Endothelial cell of umbilical vein (primary cell): Measurements from ENCODE around the gene CASKIN2. TPM values are rescaled to one million over a fixed set of nuclear protein-coding genes. Genes with fewer than 3 reads are reported as not detected.

ENCODE experiments used
- BruUV-seq: library from RNA; stranded (reverse); fragments of 400-500 nt; replicated peaks from 2 replicates; lab custom pipeline; 2021; lab: Mats Ljungman, UMichigan
- CTCF ChIA-PET: fragments of 300-600, 350-600 bp; sonication (Branson Sonifier 250); formaldehyde crosslinking; loops from one replicate; lab custom pipeline; 2021; ENCODE audit warnings: antibody characterized with exemption, inconsistent platforms; lab: Charles Lee
- POLR2A ChIA-PET: fragments of 300-600, 350-600 bp; sonication (Branson Sonifier 250); formaldehyde crosslinking; loops from one replicate; lab custom pipeline; 2021; ENCODE audit warnings: antibody characterized with exemption, inconsistent platforms; lab: Charles Lee
- DNase-seq: peaks from one replicate; pipeline ENCODE4 v3.0.0-alpha.2; 2011; ENCODE audit warnings: low read depth, low spot score
- FAIRE-seq: peaks from 2 replicates; lab custom pipeline; 2011; peaks lifted over from hg19 to GRCh38; lab: Jason Lieb, UNC
- H2AFZ ChIP-seq: 2 replicates; pipeline ENCODE4 v1.6.0; 2012; ENCODE audit warnings: low read depth, low read length, control low read depth, inconsistent platforms
- H3K27ac ChIP-seq: 2 replicates; pipeline ENCODE4 v1.5.1; 2011; ENCODE audit warnings: low read depth, mild to moderate bottlenecking, control low read depth, low read length, moderate library complexity; ENCODE audit not compliant: insufficient read depth
- H3K27me3 ChIP-seq, 2 experiments: 2 replicates each; pipeline versions ENCODE4 v1.6.0 to v1.6.1; 2011; ENCODE audit warnings: low read length in 2 of 2, mixed read lengths in 1 of 2; ENCODE audit not compliant: control insufficient read depth in 2 of 2, insufficient read depth in 2 of 2
- H3K36me3 ChIP-seq, 2 experiments: 2 replicates in 1 of 2; 3 replicates in 1 of 2; pipeline ENCODE4 v1.5.1; 2011; ENCODE audit warnings: low read length in 2 of 2, mild to moderate bottlenecking in 1 of 2, moderate library complexity in 1 of 2; ENCODE audit not compliant: control insufficient read depth in 2 of 2, insufficient read depth in 2 of 2; ENCODE audit errors: extremely low read depth in 1 of 2
- H3K4me1 ChIP-seq: 3 replicates; pipeline ENCODE4 v1.5.1; 2011; ENCODE audit warnings: mild to moderate bottlenecking, low read length; ENCODE audit not compliant: control insufficient read depth, insufficient read depth; ENCODE audit errors: extremely low read depth
- H3K4me2 ChIP-seq: 2 replicates; pipeline ENCODE4 v1.6.1; 2011; ENCODE audit warnings: low read length, control low read depth, mixed read lengths; ENCODE audit not compliant: insufficient read depth
- H3K4me3 ChIP-seq, 3 experiments: fragments of 200-600 bp in 1 of 3; sonication (generic), shearing (Covaris generic) in 1 of 3; replicated peaks in 1 of 3; 2 replicates each; pipeline ENCODE4 v1.5.1; 2011 to 2016; ENCODE audit warnings: control low read depth in 3 of 3, low read length in 3 of 3, mild to moderate bottlenecking in 2 of 3, inconsistent platforms in 1 of 3, low read depth in 1 of 3, moderate library complexity in 1 of 3; ENCODE audit not compliant: insufficient read depth in 1 of 3
- H3K79me2 ChIP-seq: 2 replicates; pipeline ENCODE4 v1.6.0; 2012; ENCODE audit warnings: low read length, inconsistent platforms; ENCODE audit not compliant: control insufficient read depth, insufficient read depth
- H3K9ac ChIP-seq: replicated peaks from 2 replicates; pipeline ENCODE3; 2011; ENCODE audit warnings: low read length, control low read depth; ENCODE audit not compliant: insufficient read depth; ENCODE audit errors: extremely low read depth
- H3K9me1 ChIP-seq: replicated peaks from 3 replicates; pipeline ENCODE4 v1.6.0; 2011; ENCODE audit warnings: mild to moderate bottlenecking, low read length; ENCODE audit not compliant: control insufficient read depth, insufficient read depth; ENCODE audit errors: extremely low read depth
- H3K9me3 ChIP-seq: replicated peaks from 2 replicates; pipeline ENCODE4 v1.5.1; 2012; ENCODE audit warnings: low read length, inconsistent platforms; ENCODE audit not compliant: control insufficient read depth, insufficient read depth
- H4K20me1 ChIP-seq: replicated peaks from 2 replicates; pipeline ENCODE3; 2011; ENCODE audit warnings: mild to moderate bottlenecking, low read length; ENCODE audit not compliant: control insufficient read depth, insufficient read depth; ENCODE audit errors: extremely low read depth
- EZH2 ChIP-seq: IDR thresholded peaks from 2 replicates; pipeline ENCODE4 v1.6.1; 2012; ENCODE audit warnings: borderline replicate concordance, low read depth, mild to moderate bottlenecking, moderate library complexity, low read length, inconsistent platforms; ENCODE audit not compliant: severe bottlenecking
- FOS ChIP-seq: IDR thresholded peaks from 2 replicates; pipeline ENCODE4 v1.6.1; 2011; ENCODE audit warnings: mild to moderate bottlenecking, low read length, moderate library complexity, borderline replicate concordance; ENCODE audit not compliant: insufficient read depth
- GATA2 ChIP-seq: IDR thresholded peaks from 2 replicates; pipeline ENCODE4 v1.7.0; 2011; ENCODE audit warnings: low read depth, mild to moderate bottlenecking, moderate library complexity, mixed read lengths, low read length; ENCODE audit not compliant: insufficient read length, insufficient read depth
- JUN ChIP-seq: IDR thresholded peaks from 2 replicates; pipeline ENCODE4 v1.6.1; 2011; ENCODE audit warnings: borderline replicate concordance, low read depth; ENCODE audit not compliant: insufficient read length, insufficient read depth
- MYC ChIP-seq: IDR thresholded peaks from one replicate; pipeline ENCODE4 v1.6.1; 2011; ENCODE audit warnings: mild to moderate bottlenecking, low read depth, low read length
- POLR2A ChIP-seq: IDR thresholded peaks from 2 replicates; pipeline ENCODE4 v1.6.1; 2012; ENCODE audit warnings: low read depth, mild to moderate bottlenecking, control low read depth, low read length
- POLR2AphosphoS5 ChIP-seq: IDR thresholded peaks from 2 replicates; pipeline ENCODE4 v1.6.1; 2012; ENCODE audit warnings: low read depth, mild to moderate bottlenecking, control low read depth, low read length, moderate library complexity; ENCODE audit not compliant: insufficient read depth
- dilution Hi-C: fragments of 300-500 bp; cut with MboI; formaldehyde crosslinking; loops from one replicate; pipeline ENCODE4 v1.15.0; 2019; ENCODE audit warnings: low sequenced_read_pairs; ENCODE audit not compliant: extremely low pct_ligation_motif_present
- intact Hi-C: fragments of 100-400 bp; cut with micrococcal nuclease; formaldehyde crosslinking; loops from one replicate; pipeline ENCODE4 v1.10.0; 2022
- polyA plus RNA-seq, 4 experiments: library from polyadenylated mRNA; depleted of rRNA in 3 of 4; stranded (reverse) in 3 of 4; unstranded in 1 of 4; fragments of >200 nt; gene quantifications; 2 replicates each; pipeline versions ENCODE4 v1.2.1 to v1.2.3, GENCODE V29; 2011 to 2012; ENCODE audit warnings: missing spikeins in 1 of 4
- total RNA-seq: library from RNA; stranded (reverse); gene quantifications from 2 replicates; pipeline ENCODE4 v1.2.3, GENCODE V29; 2021
- TF ChIP-seq, protein P1 (sequence below): IDR thresholded peaks from 2 replicates; pipeline ENCODE4 v1.6.1; 2011; ENCODE audit not compliant: insufficient read depth, insufficient read length
- TF ChIP-seq, protein P2 (sequence below), 2 donors: IDR thresholded peaks; 1 replicate in 1 of 2; 2 replicates in 1 of 2; pipeline ENCODE4 v1.5.1; 2011; ENCODE audit warnings: low read length in 2 of 2, mild to moderate bottlenecking in 2 of 2, moderate library complexity in 2 of 2, control low read depth in 1 of 2, inconsistent platforms in 1 of 2, low read depth in 1 of 2; ENCODE audit not compliant: insufficient read depth in 1 of 2; ENCODE audit errors: extremely low read depth in 1 of 2

Gene CASKIN2
- total and polyA plus RNA-seq, 2 donors (not counting 3 experiments of a cell fraction or from before 2014, with no cell fraction given), result 13.0 to 37.6 TPM

DNA sequence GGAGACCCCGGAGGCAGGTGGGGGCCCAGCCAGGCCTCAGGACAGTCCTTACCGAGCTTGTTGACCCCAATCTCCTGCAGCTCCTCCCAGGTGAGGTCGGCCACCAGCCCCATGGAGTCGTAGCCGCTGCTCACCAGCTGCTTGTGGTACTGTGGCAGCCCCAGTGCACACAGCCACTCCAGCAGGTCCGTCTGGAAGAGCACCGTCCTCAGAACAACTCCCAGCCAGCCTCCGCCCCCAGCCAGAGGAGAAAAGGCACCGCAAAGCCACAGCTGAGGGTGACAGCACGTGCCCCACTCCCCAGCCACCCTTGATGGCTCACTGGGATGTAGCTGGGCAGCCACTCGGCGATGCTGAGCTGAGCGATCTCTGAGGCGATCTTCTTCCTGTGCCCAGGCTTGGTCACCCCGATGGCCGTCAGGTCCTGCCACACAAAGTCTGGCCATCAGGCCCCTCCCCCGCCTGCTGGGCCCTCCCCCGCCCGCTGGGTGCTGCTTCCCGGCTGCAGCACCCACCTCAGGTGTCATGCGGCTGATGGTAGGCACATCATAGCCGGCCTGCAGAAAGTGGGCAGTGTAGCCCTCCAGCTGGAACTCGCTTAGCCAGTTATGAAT lies 11.9 kb downstream of the CASKIN2 start:
- no peak overlapping the region for H3K27ac ChIP-seq
- dilution Hi-C loops, result no loop called here
- intact Hi-C loops, result no loop called here
- H4K20me1 ChIP-seq, result no peaks in the 10 kb centered on the region
- H3K9me1 ChIP-seq, result no peaks in the 10 kb centered on the region
- H3K9ac ChIP-seq, result no peak overlapping the region
- TF ChIP-seq, protein P1, sequence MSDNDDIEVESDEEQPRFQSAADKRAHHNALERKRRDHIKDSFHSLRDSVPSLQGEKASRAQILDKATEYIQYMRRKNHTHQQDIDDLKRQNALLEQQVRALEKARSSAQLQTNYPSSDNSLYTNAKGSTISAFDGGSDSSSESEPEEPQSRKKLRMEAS, result no peak
- TF ChIP-seq FOS, result no peak
- no peak for TF ChIP-seq MYC
- TF ChIP-seq, protein P2, sequence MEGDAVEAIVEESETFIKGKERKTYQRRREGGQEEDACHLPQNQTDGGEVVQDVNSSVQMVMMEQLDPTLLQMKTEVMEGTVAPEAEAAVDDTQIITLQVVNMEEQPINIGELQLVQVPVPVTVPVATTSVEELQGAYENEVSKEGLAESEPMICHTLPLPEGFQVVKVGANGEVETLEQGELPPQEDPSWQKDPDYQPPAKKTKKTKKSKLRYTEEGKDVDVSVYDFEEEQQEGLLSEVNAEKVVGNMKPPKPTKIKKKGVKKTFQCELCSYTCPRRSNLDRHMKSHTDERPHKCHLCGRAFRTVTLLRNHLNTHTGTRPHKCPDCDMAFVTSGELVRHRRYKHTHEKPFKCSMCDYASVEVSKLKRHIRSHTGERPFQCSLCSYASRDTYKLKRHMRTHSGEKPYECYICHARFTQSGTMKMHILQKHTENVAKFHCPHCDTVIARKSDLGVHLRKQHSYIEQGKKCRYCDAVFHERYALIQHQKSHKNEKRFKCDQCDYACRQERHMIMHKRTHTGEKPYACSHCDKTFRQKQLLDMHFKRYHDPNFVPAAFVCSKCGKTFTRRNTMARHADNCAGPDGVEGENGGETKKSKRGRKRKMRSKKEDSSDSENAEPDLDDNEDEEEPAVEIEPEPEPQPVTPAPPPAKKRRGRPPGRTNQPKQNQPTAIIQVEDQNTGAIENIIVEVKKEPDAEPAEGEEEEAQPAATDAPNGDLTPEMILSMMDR (IDR thresholded peaks at IDR 0.05; ENCODE audit: extremely low read depth in 1 of 2, insufficient read depth in 1 of 2, low read depth in 1 of 2, low read length in 2 of 2), result no peak
- no peak for TF ChIP-seq GATA2
- TF ChIP-seq JUN, result no peak
- no peak for TF ChIP-seq EZH2
- no peak for TF ChIP-seq POLR2AphosphoS5
- no peak for TF ChIP-seq POLR2A
- BruUV-seq, result no TSS peak
- POLR2A ChIA-PET, result no interaction called here
- no peak overlapping the region for H3K4me3 ChIP-seq
- CTCF ChIA-PET, result interaction anchor here (1.0 to 2.2 kb wide), 2 partner anchors 13 to 180 kb away, joined by 3 to 7 read pairs; partner anchors contain the start of gene TSEN54
- no peak overlapping the region for H3K4me2 ChIP-seq
- FAIRE-seq (no peak), DNase-seq (no peak)
- H3K9me3 ChIP-seq, result no peaks in the 10 kb centered on the region
- H2AFZ ChIP-seq, result no peak overlapping the region
- H3K27me3 ChIP-seq, result no peaks in the 10 kb centered on the region
- H3K79me2 ChIP-seq, result no peaks in the 10 kb centered on the region
- H3K4me1 ChIP-seq, result no peaks in the 10 kb centered on the region
- H3K36me3 ChIP-seq, result peaks cover 0 to 33% of the 10 kb centered on the region in 2 experiments
